ENCODE measurements around the gene RFX5.

- TF ChIP-seq TAF1 (IDR thresholded peaks at IDR 0.05; ENCODE audit: borderline replicate concordance, insufficient read depth, low read length) (no peak), POLR2AphosphoS5 (IDR thresholded peaks at IDR 0.05; ENCODE audit: low read depth, low read length) (no peak)
Observed at GRCh38 chr1:151342569-151342968, 4.5 kb downstream of the RFX5 start.

Data from PFSK-1 (cell line).